Bronchial epithelial cell (primary cell): ENCODE measurements around the gene SYTL1. TPM values are rescaled to one million over a fixed set of nuclear protein-coding genes. Genes with fewer than 3 reads are reported as not detected.
A peak's percentile ranks its signal among the peaks of the same experiment; 100 is the strongest.

ENCODE experiments used
- DNase-seq: peaks from one replicate; pipeline ENCODE4 v3.0.0-alpha.2; 2010; ENCODE audit warnings: low read depth
- FAIRE-seq: peaks from 2 replicates; lab custom pipeline; 2011; peaks lifted over from hg19 to GRCh38; lab: Jason Lieb, UNC
- H3K27me3 ChIP-seq: 2 replicates; pipeline ENCODE4 v1.5.1; 2011; ENCODE audit warnings: low read length; ENCODE audit not compliant: control insufficient read depth, insufficient read depth
- H3K36me3 ChIP-seq: 2 replicates; pipeline ENCODE4 v1.5.1; 2011; ENCODE audit warnings: low read length; ENCODE audit not compliant: control insufficient read depth, insufficient read depth
- H3K4me3 ChIP-seq: 2 replicates; pipeline ENCODE4 v1.5.1; 2011; ENCODE audit warnings: mild to moderate bottlenecking, low read depth, low read length, control low read depth
- CTCF ChIP-seq: IDR thresholded peaks from 2 replicates; pipeline ENCODE4 v1.5.1; 2011; ENCODE audit warnings: mild to moderate bottlenecking, moderate library complexity, low read length, control low read depth, inconsistent platforms; ENCODE audit not compliant: insufficient read depth, severe bottlenecking
- total RNA-seq: library from RNA; depleted of rRNA; stranded (reverse); fragments of >200 nt; gene quantifications from 2 replicates; pipeline ENCODE4 v1.2.1, GENCODE V29; 2014

SYTL1 gene
- total RNA-seq, 1 donor from 2014 or later = 31.9 TPM

- H3K4me3 ChIP-seq = peak overlapping the region; percentile 92
- FAIRE-seq (no peak), DNase-seq (no peak)
- H3K27me3 ChIP-seq = no peaks in the 10 kb centered on the region
- H3K36me3 ChIP-seq = peaks cover 5% of the 10 kb centered on the region
- no peak for TF ChIP-seq CTCF
These were observed 19.1 kb upstream of the SYTL1 start for GRCh38 chr1:27322569-27323240.

GRCh38 chr1:27325286-27325685, 16.5 kb upstream of the SYTL1 start:
- Histone ChIP-seq H3K36me3 (peaks cover 9% of the 10 kb centered on the region), H3K27me3 (no peaks in the 10 kb centered on the region), H3K4me3 (no peak overlapping the region)
- TF ChIP-seq CTCF = no peak
- no peak for DNase-seq
- FAIRE-seq = no peak

GRCh38 chr1:27327964-27328363, 13.9 kb upstream of the SYTL1 start:
- H3K27me3 ChIP-seq = no peaks in the 10 kb centered on the region
- TF ChIP-seq CTCF = no peak
- DNase-seq (no peak), FAIRE-seq (no peak)
- no peak overlapping the region for H3K4me3 ChIP-seq
- peaks cover 26% of the 10 kb centered on the region for H3K36me3 ChIP-seq

- FAIRE-seq (no peak), DNase-seq (no peak)
- Histone ChIP-seq H3K27me3 (no peaks in the 10 kb centered on the region), H3K36me3 (peaks cover 38% of the 10 kb centered on the region), H3K4me3 (no peak overlapping the region)
- no peak for TF ChIP-seq CTCF
These were observed 11.0 kb upstream of the SYTL1 start for GRCh38 chr1:27330786-27331185.

GRCh38 chr1:27331426-27331825, 10.4 kb upstream of the SYTL1 start:
- no peaks in the 10 kb centered on the region for H3K27me3 ChIP-seq
- DNase-seq (no peak), FAIRE-seq (no peak)
- H3K36me3 ChIP-seq = peaks cover 42% of the 10 kb centered on the region
- H3K4me3 ChIP-seq = no peak overlapping the region
- no peak for TF ChIP-seq CTCF

GRCh38 chr1:27331922-27332321, 9.9 kb upstream of the SYTL1 start:
- Histone ChIP-seq H3K36me3 (peaks cover 44% of the 10 kb centered on the region), H3K27me3 (no peaks in the 10 kb centered on the region), H3K4me3 (no peak overlapping the region)
- DNase-seq (no peak), FAIRE-seq (no peak)
- no peak for TF ChIP-seq CTCF
